COLO668 (cell line): ENCODE data around the gene GNAT1.
"Not testable (repeated sequence)": the region's sequence is repeated elsewhere in the genome, so short reads cannot be mapped to it uniquely, and the experiment has no call there.

Experiments
- DNase-seq: peaks from one replicate; lab custom pipeline; 2025; ENCODE audit not compliant: unreplicated experiment; lab: John Stamatoyannopoulos, UW

GNAT1 gene

GRCh38 chr3:50237754-50238548 lies 46.5 kb downstream of the GNAT1 start:
- DNase-seq: peak; percentile 80

GRCh38 chr3:50238549-50239026 lies 47.2 kb downstream of the GNAT1 start:
- DNase-seq: peak; percentile 16

- no peak for DNase-seq
Measured at GRCh38 chr3:50239649-50240048, 48.2 kb downstream of the GNAT1 start.

GRCh38 chr3:50241163-50241562 lies 49.8 kb downstream of the GNAT1 start:
- peak; percentile 23 for DNase-seq

- DNase-seq: no peak
Measured at GRCh38 chr3:50241713-50242380, 50.4 kb downstream of the GNAT1 start.

GRCh38 chr3:50242381-50242770 lies 51.0 kb downstream of the GNAT1 start:
- DNase-seq: no peak

GRCh38 chr3:50242851-50243542 lies 51.6 kb downstream of the GNAT1 start:
- no peak for DNase-seq

- DNase-seq: no peak
Measured at GRCh38 chr3:50243543-50243895, 52.1 kb downstream of the GNAT1 start.

GRCh38 chr3:50244813-50245212 lies 53.4 kb downstream of the GNAT1 start:
- not testable (repeated sequence) for DNase-seq

- no peak for DNase-seq
Measured at GRCh38 chr3:50245251-50245745, 53.9 kb downstream of the GNAT1 start.

- peak; percentile 81 for DNase-seq
Measured at GRCh38 chr3:50245831-50246516, 54.6 kb downstream of the GNAT1 start.

- no peak for DNase-seq
Measured at GRCh38 chr3:50246517-50246954, 55.1 kb downstream of the GNAT1 start.
